Measurements from ENCODE around the gene GADD45B.
A peak's percentile ranks its signal among the peaks of the same experiment; 100 is the strongest.
"Not testable (repeated sequence)": the region's sequence is repeated elsewhere in the genome, so short reads cannot be mapped to it uniquely, and the experiment has no call there.

GADD45B gene

GRCh38 chr19:2487842-2488241 is 11.9 kb downstream of the GADD45B start:
- no peak for DNase-seq

- DNase-seq = peak in 1 of 51 donors; percentile 59
Observed at GRCh38 chr19:2488405-2488941, 12.5 kb downstream of the GADD45B start.

GRCh38 chr19:2488942-2489731 is 13.2 kb downstream of the GADD45B start:
- peak in 28 of 51 donors; percentile 4 to 73 (median 36) for DNase-seq

- DNase-seq = no peak
Observed at GRCh38 chr19:2490659-2491058, 14.7 kb downstream of the GADD45B start.

GRCh38 chr19:2491130-2491801 is 15.3 kb downstream of the GADD45B start:
- DNase-seq = no peak

GRCh38 chr19:2492870-2493269 is 16.9 kb downstream of the GADD45B start:
- DNase-seq = no peak

- DNase-seq = not testable (repeated sequence)
Observed at GRCh38 chr19:2493448-2493847, 17.5 kb downstream of the GADD45B start.

- peak in 2 of 51 donors; percentile 11 to 69 for DNase-seq
Observed at GRCh38 chr19:2494084-2494446, 18.1 kb downstream of the GADD45B start.

GRCh38 chr19:2494447-2495129 is 18.7 kb downstream of the GADD45B start:
- peak in 45 of 51 donors; percentile 11 to 91 (median 62) for DNase-seq

GRCh38 chr19:2495130-2495641 is 19.3 kb downstream of the GADD45B start:
- DNase-seq = peak in 19 of 51 donors; percentile 6 to 62 (median 39)

- peak in 1 of 51 donors; percentile 32 for DNase-seq
Observed at GRCh38 chr19:2495651-2496316, 19.9 kb downstream of the GADD45B start.

GRCh38 chr19:2497186-2497585 is 21.3 kb downstream of the GADD45B start:
- no peak for DNase-seq

GRCh38 chr19:2500156-2500555 is 24.2 kb downstream of the GADD45B start:
- DNase-seq = no peak

GRCh38 chr19:2500841-2501261 is 24.9 kb downstream of the GADD45B start:
- DNase-seq = no peak

GRCh38 chr19:2503521-2504109 is 27.7 kb downstream of the GADD45B start:
- no peak for DNase-seq

- DNase-seq = not testable (repeated sequence)
Observed at GRCh38 chr19:2506656-2507055, 30.7 kb downstream of the GADD45B start.

GRCh38 chr19:2507109-2507508 is 31.2 kb downstream of the GADD45B start:
- no peak for DNase-seq

- no peak for DNase-seq
Observed at GRCh38 chr19:2509096-2509495, 33.2 kb downstream of the GADD45B start.

- DNase-seq = no peak
Observed at GRCh38 chr19:2511570-2511969, 35.6 kb downstream of the GADD45B start.

GRCh38 chr19:2511991-2512390 is 36.1 kb downstream of the GADD45B start:
- no peak for DNase-seq

Data from hypothalamus (tissue), 51 donors.